HUES64 (cell line): ENCODE measurements around the gene DDT.
"Not testable (repeated sequence)": the region's sequence is repeated elsewhere in the genome, so short reads cannot be mapped to it uniquely, and the experiment has no call there.

Experiments
- H3K27ac ChIP-seq: 2 replicates; pipeline ENCODE4 v1.7.0; 2013; ENCODE audit warnings: low read depth, low read length, inconsistent platforms
- H3K27me3 ChIP-seq: 2 replicates; pipeline ENCODE4 v1.6.1; 2013; ENCODE audit warnings: mild to moderate bottlenecking, low read length; ENCODE audit not compliant: insufficient read depth
- H3K36me3 ChIP-seq: 2 replicates; pipeline ENCODE4 v1.6.1; 2013; ENCODE audit warnings: mild to moderate bottlenecking, low read length; ENCODE audit not compliant: insufficient read depth
- H3K4me1 ChIP-seq: 2 replicates; pipeline ENCODE4 v1.6.1; 2013; ENCODE audit warnings: mild to moderate bottlenecking, low read length, moderate library complexity; ENCODE audit not compliant: insufficient read depth
- H3K4me3 ChIP-seq: 2 replicates; pipeline ENCODE4 v1.5.1; 2013; ENCODE audit warnings: mild to moderate bottlenecking, low read length, moderate library complexity
- H3K9ac ChIP-seq: 2 replicates; pipeline ENCODE4 v1.6.1; 2013; ENCODE audit warnings: mild to moderate bottlenecking, low read depth, low read length
- H3K9me3 ChIP-seq: 2 replicates; pipeline ENCODE4 v1.6.1; 2013; ENCODE audit warnings: low read depth, low read length; ENCODE audit not compliant: insufficient read depth
- WGBS: fragments of 150-250, 120-280 bp; methylation state at CpG from one replicate; pipeline ENCODE4 v1.1.7; 2013; ENCODE audit warnings: missing lambda C conversion rate; 5-methylcytosine and 5-hydroxymethylcytosine counted together

DDT gene

GRCh38 chr22:23969071-23969470 is 5.2 kb downstream of the DDT start:
- WGBS, result 96% methylated on average over 3 of the region's 3 CpGs
- H3K36me3 ChIP-seq, result peaks cover 29% of the 10 kb centered on the region
- H3K9ac ChIP-seq, result no peak overlapping the region
- H3K4me3 ChIP-seq, result no peak overlapping the region
- no peaks in the 10 kb centered on the region for H3K4me1 ChIP-seq
- H3K27ac ChIP-seq, result no peak overlapping the region
- no peaks in the 10 kb centered on the region for H3K27me3 ChIP-seq
- no peaks in the 10 kb centered on the region for H3K9me3 ChIP-seq

GRCh38 chr22:23966568-23966967 is 7.7 kb downstream of the DDT start, which contains the start of gene DDTL:
Gene DDTL, plus strand, starts transcription at chr22:23966888. Its CDS starts 27 bp downstream, at chr22:23966915.
- H3K27me3 ChIP-seq, H3K9ac ChIP-seq, H3K4me3 ChIP-seq, H3K4me1 ChIP-seq, H3K9me3 ChIP-seq, H3K27ac ChIP-seq: not testable (repeated sequence)
- no CpG with 5 or more reads among the region's 30 CpGs for whole genome bisulfite sequencing
- H3K36me3 ChIP-seq, result peaks cover 24% of the 10 kb centered on the region

GRCh38 chr22:23966094-23966493 is 8.1 kb downstream of the DDT start:
- not testable (repeated sequence) for H3K9me3 ChIP-seq, H3K9ac ChIP-seq, H3K4me1 ChIP-seq, H3K27me3 ChIP-seq, H3K27ac ChIP-seq, H3K4me3 ChIP-seq
- WGBS, result no CpG with 5 or more reads among the region's 18 CpGs
- H3K36me3 ChIP-seq, result peaks cover 19% of the 10 kb centered on the region

GRCh38 chr22:23961084-23961771 is 13.0 kb downstream of the DDT start, which contains the start of gene GSTT2B:
Gene GSTT2B, minus strand, starts transcription at chr22:23961195. Its CDS starts 64 bp downstream, at chr22:23961131.
- H3K4me3 ChIP-seq, result peak within 1 kb of the TSS; percentile 33
- H3K27ac ChIP-seq, H3K27me3 ChIP-seq, H3K9me3 ChIP-seq, H3K4me1 ChIP-seq, H3K36me3 ChIP-seq, H3K9ac ChIP-seq: not testable (repeated sequence)
- WGBS, result no CpG with 5 or more reads among the region's 43 CpGs

- peak overlapping the region; percentile 80; the same call in 1 of the 2 replicates for H3K27ac ChIP-seq
- H3K9ac ChIP-seq, result 0 out of 2 replicates have a peak overlapping the region, but pooled peaks have one; percentile 13
- H3K4me3 ChIP-seq, result peak overlapping the region; percentile 19; the same call in 1 of the 2 replicates
- H3K4me1 ChIP-seq, result peaks cover 12% of the 10 kb centered on the region
- not testable (repeated sequence) for H3K36me3 ChIP-seq, H3K27me3 ChIP-seq, H3K9me3 ChIP-seq
- 2% methylated on average over 12 of the region's 12 CpGs for whole genome bisulfite sequencing
Observed at GRCh38 chr22:23956301-23956900, 17.8 kb downstream of the DDT start.

- H3K4me1 ChIP-seq, result peaks cover 12% of the 10 kb centered on the region
- 16% methylated on average over 6 of the region's 8 CpGs for whole genome bisulfite sequencing
- peak overlapping the region; percentile 80; the same call in 1 of the 2 replicates for H3K27ac ChIP-seq
- H3K9ac ChIP-seq, H3K27me3 ChIP-seq, H3K36me3 ChIP-seq, H3K9me3 ChIP-seq: not testable (repeated sequence)
- H3K4me3 ChIP-seq, result 0 out of 2 replicates have a peak overlapping the region, but pooled peaks have one; percentile 26
Observed at GRCh38 chr22:23955886-23956285, 18.4 kb downstream of the DDT start.

GRCh38 chr22:23954991-23955305 is 19.3 kb downstream of the DDT start:
- not testable (repeated sequence) for H3K36me3 ChIP-seq, H3K9ac ChIP-seq, H3K9me3 ChIP-seq, H3K27me3 ChIP-seq, H3K4me3 ChIP-seq, H3K27ac ChIP-seq
- H3K4me1 ChIP-seq, result peaks cover 12% of the 10 kb centered on the region
- WGBS, result 68% methylated on average over 5 of the region's 6 CpGs

- 82% methylated on average over 8 of the region's 8 CpGs for WGBS
- not testable (repeated sequence) for H3K27me3 ChIP-seq, H3K36me3 ChIP-seq, H3K9ac ChIP-seq, H3K27ac ChIP-seq, H3K4me3 ChIP-seq, H3K9me3 ChIP-seq
- peaks cover 12% of the 10 kb centered on the region for H3K4me1 ChIP-seq
Observed at GRCh38 chr22:23954193-23954990, 19.8 kb downstream of the DDT start.

GRCh38 chr22:23953485-23953884 is 20.8 kb downstream of the DDT start:
- not testable (repeated sequence) for H3K4me3 ChIP-seq, H3K9ac ChIP-seq, H3K36me3 ChIP-seq, H3K27ac ChIP-seq, H3K9me3 ChIP-seq, H3K27me3 ChIP-seq
- WGBS, result 83% methylated on average over 4 of the region's 4 CpGs
- peaks cover 12% of the 10 kb centered on the region for H3K4me1 ChIP-seq

GRCh38 chr22:23952794-23953405 is 21.3 kb downstream of the DDT start:
- H3K27me3 ChIP-seq, H3K9me3 ChIP-seq, H3K9ac ChIP-seq, H3K36me3 ChIP-seq, H3K27ac ChIP-seq, H3K4me3 ChIP-seq: not testable (repeated sequence)
- 76% methylated on average over 10 of the region's 11 CpGs for WGBS
- H3K4me1 ChIP-seq, result peaks cover 12% of the 10 kb centered on the region

GRCh38 chr22:23951383-23951782 is 22.9 kb downstream of the DDT start:
- H3K36me3 ChIP-seq, H3K9me3 ChIP-seq, H3K9ac ChIP-seq, H3K27me3 ChIP-seq, H3K4me3 ChIP-seq, H3K27ac ChIP-seq: not testable (repeated sequence)
- WGBS, result 45% methylated on average over 2 of the region's 2 CpGs
- peaks cover 12% of the 10 kb centered on the region for H3K4me1 ChIP-seq
